Subcutaneous adipose tissue (tissue), 4 donors: ENCODE measurements around the gene LIMCH1. TPM values are rescaled to one million over a fixed set of nuclear protein-coding genes. Genes with fewer than 3 reads are reported as not detected.

Experiments used
- CTCF ChIP-seq: fragments of 450-650 bp; IDR thresholded peaks from one replicate; pipeline ENCODE4 v1.5.1; 2016; ENCODE audit warnings: low read depth, mild to moderate bottlenecking, control low read depth, antibody characterized with exemption, moderate library complexity
- total RNA-seq, 4 donors: library from RNA; depleted of rRNA; stranded (reverse); fragments of >200 nt; gene quantifications; one replicate each; pipeline ENCODE4 v1.1.0, GENCODE V29; 2016

LIMCH1 gene
- total RNA-seq, 4 donors from 2014 or later, result 25.8 to 47.8 (median 34.6) TPM

GRCh38 chr4:41678086-41678816 lies 140.3 kb downstream of the LIMCH1 start:
- no peak for TF ChIP-seq CTCF

DNA sequence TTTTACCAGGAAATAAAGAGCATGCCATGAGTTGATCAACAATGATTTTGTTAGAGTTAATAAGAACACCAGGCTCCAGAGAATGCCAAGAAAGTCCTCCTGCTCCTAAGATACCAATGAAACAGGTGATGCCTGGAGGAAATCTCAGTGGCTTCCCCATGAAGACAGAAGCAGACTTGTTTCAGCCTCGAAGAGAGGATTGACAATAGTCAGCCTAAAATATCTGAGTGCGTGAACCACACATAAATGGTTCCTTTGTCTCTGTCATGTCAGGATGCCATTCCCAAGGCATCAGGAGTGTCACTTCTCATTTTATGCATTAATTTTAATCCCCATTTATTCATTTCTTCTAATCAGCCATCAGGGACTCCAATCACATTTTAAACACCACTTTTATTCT lies 141.0 kb downstream of the LIMCH1 start:
- TF ChIP-seq CTCF, result no peak

DNA sequence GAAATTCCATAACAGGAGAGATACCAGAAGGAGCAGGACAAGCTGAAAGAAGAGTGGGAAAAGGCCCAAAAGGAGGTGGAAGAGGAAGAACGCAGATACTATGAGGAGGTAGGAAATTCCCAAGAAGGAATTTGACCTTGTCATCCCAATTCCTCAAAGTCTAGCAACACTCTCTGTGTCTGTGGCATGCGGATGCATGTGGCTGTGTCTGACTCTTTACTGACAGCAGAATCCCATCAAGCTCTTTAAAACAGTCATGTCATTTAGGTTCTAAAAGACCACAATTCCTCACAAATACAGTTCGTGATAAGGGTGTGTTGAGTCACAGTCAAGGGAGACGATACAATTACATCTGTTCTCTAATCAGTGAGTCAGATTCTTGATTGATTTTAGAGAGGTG lies 142.0 kb downstream of the LIMCH1 start:
- no peak for TF ChIP-seq CTCF

- TF ChIP-seq CTCF, result no peak
Observed at GRCh38 chr4:41681054-41681453, 143.1 kb downstream of the LIMCH1 start.

- no peak for TF ChIP-seq CTCF
Observed at GRCh38 chr4:41683326-41683725, 145.4 kb downstream of the LIMCH1 start.

- TF ChIP-seq CTCF, result no peak
Observed at GRCh38 chr4:41686893-41687292, 148.9 kb downstream of the LIMCH1 start.

DNA sequence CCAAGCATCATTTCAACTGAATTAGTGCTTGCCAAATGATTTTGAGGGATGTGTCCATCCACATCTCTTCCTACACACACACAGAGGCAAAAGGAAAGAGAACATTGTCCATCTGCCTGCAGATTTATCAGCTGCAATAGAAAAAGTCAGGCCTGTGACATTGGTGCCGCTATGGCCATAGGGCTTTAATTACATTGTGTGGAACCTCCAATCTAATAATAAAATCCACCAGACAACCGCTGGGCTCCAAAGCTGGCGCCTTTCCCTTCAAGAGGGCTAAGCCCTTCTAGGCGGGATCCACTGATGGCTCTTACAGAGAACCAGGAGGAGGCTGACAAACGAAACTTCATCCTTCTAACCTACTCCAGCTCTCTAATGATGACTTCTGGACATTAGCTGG lies 150.0 kb downstream of the LIMCH1 start:
- no peak for TF ChIP-seq CTCF
